HG03060 (cell line): Measurements from ENCODE around the gene GEMIN4.

ENCODE experiments used
- ATAC-seq: cut with Tn5 transposase; IDR thresholded peaks from one replicate; pipeline ENCODE4 v1.9.1; 2021; ENCODE audit warnings: low read depth, moderate number of reproducible peaks; ENCODE audit not compliant: unreplicated experiment

GEMIN4 gene

DNA sequence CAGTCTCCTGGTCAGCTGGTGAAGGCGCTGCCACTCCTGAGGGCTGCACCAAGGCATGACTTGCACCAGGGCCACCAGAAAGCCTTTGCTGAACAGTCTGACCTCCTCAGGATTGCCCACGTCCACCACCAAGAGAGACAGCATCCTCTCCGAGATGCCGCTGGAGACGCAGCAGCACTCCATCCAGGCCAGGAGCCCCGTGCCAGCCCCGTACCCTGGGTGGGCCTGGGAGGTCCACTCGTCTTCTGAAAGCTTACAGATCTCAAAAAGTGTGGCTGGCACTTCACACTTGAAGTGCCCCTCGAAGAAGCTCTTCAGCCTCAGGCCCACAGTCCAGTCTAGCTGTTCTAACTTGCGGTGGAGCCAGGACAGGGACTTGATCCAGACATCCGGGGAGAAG is 6.7 kb downstream of the GEMIN4 start:
- ATAC-seq: no peak

DNA sequence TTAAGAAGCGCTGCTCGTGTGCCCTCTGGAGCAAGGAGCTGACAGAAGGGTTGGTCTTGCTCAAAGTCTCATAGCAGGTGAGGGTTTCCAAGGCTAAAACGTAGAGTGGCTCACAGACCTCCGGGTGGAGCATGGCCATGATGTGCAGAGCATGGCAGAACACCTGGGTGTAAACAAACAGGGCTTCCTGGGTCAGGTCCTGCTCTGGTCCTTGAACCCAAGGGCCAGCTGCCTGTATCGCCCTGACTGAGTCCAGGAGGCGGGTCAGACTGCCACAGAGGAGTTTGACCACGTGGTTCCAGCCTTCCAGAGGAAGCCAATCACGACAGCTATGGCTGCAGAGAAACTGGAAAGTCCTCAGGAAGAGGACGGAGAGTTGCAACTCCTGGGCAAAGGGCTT is 7.1 kb downstream of the GEMIN4 start:
- no peak for ATAC-seq

- ATAC-seq: no peak
Measured at GRCh38 chr17:743139-743538, 8.9 kb downstream of the GEMIN4 start.

- no peak for ATAC-seq
Measured at GRCh38 chr17:742147-742793, 9.8 kb downstream of the GEMIN4 start.

GRCh38 chr17:740240-741017 is 11.6 kb downstream of the GEMIN4 start:
- no peak for ATAC-seq

DNA sequence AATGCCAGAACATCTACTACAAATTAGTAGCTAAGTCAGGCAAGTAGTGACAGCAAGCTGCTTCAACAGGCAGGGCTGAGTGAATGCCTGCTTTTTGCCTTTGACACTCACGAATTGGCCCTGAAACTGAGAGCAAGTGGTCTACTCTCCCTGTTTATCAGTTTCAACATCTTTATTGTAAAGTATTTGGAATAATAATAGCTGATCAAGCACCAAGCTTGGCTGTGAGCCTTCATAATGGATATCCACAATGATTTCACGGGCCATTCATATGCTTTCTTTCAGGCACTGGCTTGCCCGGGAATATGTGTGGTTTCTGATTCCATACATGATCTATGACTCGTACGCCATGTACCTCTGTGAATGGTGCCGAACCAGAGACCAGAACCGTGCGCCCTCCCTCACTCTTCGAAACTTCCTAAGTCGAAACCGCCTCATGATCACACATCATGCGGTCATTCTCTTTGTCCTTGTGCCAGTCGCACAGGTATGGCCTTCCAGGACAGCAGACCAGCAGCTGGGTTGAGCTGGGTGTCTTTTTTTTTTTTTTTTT is 14.4 kb downstream of the GEMIN4 start:
- no peak for ATAC-seq

DNA sequence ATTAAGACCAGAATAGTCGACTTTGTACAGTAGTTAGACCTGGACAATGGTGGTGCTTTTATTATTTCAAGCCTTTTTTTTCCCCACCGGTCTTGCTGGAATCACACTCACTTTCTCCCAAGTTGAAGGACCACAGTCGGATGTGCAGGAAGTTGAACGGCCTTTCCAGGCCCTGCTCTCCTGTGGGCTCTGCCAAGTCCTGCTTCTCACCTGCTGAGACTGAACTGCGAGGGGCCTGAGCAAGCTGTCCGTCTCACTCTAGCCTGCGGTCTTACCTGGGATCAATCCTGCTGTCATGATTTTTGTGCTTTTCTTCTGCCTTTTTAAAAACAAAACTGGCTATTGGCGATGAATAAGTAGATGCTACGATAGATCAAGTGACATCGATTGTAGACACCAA is 18.3 kb downstream of the GEMIN4 start:
- ATAC-seq: no peak

DNA sequence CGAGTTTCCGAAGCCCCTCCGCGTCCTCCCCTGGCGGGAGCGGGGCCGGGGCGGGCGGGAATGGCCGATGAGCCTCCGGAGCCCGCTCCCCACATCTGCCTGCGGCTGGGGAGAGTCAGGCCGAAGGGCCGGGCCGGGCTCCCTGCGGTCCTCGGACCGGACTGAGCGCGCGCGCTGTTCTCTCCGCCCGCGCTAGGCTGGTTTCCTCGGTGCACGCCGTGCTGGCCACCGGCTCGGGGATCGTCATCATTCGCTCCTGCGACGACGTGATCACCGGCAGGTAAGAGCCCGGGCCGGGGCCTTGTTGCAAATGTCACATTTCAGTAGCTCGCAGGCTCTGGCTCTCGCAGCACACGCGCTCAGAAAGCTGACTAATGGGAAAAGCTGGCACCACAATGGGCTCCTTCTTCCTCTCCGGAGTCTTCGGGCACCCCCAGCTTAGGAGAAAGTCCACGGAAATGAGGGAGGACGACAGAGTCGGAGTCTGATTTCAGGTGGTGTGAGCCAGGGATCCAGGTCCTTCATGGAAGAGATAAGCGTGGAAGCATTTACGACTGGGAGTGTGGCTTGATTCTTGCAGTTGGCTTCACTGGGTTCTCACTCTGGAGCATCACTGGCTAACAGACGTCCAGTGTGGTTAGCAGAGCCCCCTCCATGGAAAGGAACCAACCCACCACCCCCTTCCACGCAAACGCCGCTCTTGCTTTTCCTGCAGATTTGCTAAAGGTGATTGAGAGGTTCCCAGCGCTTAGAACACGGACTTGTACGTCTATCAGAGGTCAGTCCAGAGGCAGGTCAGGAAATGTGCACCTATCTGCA is 19.0 kb downstream of the GEMIN4 start:
- no peak for ATAC-seq

DNA sequence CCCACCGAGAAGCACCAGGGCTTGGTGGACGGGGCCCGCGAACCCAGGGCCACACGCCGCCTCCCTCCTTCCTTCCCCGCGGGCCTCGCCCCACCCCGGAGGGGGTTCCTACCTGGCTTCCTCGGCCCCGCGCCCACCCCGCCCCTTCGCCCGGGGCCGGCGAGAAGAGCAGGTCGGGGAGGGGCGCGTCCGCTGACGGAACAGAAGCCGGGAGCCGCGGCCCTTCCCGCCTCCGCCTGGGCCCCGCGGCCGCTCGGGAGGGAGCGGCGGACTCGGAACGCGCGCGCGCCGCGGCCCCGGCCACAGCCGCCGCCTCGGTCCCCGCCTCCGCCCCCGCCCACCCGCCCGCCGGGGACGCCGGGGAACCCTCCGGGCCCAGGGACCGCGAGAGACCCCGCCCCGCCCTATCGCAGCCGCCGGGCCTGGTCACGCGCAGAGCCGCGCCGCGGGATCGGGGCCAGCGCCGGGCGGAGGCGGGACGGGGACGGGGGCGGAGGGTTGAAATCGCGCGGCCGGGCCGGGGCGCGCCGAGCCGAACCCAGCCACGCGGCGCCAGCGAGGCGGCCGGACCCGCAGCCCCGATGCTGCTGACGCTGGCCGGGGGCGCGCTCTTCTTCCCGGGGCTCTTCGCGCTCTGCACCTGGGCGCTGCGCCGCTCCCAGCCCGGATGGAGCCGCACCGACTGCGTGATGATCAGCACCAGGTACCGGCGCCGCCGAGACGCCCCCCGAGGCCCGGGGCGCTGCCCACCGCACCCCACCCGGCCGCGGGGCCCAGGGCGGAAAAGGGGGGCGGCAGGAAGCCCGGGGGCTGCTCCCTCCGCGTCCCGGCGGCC is 19.8 kb downstream of the GEMIN4 start, which contains the start of gene TLCD3A:
Gene TLCD3A (plus strand): TSS at position 530 of the 835 bp plus-strand sequence. CDS start 52 bp downstream, at position 582.
- no peak for ATAC-seq

DNA sequence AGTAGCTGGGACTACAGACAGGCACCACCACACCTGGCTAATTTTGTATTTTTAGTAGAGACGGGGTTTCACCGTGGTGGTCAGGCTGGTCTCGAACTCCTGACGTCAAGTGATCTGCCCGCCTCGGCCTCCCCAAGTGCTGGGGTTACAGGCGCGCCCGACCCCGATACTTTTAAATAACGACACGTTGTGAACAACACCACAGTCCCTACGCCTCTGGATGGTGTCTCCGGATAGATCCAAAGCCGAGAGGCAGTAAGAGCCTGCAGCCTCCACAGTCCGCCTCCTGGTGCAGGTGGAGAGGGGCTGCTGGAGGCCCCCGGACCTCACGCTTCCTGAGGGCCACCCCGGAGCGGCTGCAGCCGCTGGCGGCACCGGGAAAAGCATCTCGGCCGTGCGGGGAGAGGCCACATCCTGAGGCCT is 20.4 kb downstream of the GEMIN4 start:
- no peak for ATAC-seq

DNA sequence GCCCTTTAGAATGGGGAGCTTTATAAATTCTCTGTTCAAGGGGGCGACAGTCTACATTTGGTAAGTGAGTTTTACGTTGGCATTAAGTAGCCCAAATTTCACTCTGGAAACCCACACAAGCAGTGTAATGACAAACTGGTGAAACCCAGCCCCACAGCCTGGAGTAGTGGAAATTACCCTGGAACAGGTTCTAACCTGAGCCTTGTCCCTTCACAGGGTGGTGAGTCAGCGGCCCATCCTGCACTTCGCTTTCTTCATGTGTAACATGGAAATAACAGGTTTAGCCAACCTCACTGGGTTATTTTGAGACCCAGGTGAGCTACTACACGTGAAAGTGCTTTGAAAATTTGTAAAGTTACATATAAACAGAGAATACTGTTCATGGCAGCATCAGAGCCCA is 23.2 kb downstream of the GEMIN4 start:
- ATAC-seq: no peak

DNA sequence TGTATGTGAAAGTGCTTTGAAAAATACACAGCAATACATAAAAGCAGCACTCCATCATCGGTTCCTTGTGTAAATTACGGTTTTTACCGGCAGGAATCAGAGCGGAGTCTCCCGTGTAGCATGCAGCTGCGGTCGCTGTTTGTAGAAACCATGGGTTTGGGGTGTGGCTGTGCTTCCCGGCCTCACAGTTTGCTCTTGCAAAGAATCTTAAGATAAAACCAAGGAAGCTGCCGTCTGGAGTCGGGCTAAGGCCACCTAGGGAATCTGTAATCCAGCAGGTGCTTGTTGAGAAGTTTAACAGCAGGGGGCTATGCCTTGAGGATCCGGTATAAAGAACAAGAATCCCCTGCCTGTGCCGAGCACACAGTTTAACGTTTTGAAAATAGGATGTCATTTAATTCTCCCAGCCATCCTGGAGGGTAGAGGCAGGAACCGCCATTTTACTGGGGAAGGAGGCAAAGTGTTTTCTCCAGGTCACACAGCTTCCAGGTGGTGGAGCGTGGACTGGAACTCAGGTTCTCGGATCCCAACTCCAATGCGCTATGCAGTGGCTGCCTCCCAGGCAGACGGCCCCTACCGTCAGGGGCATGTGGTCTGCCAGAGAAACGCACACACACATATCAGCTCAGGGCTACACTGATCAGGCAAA is 25.7 kb downstream of the GEMIN4 start:
- no peak for ATAC-seq

- no peak for ATAC-seq
Measured at GRCh38 chr17:725746-726145, 26.3 kb downstream of the GEMIN4 start.

DNA sequence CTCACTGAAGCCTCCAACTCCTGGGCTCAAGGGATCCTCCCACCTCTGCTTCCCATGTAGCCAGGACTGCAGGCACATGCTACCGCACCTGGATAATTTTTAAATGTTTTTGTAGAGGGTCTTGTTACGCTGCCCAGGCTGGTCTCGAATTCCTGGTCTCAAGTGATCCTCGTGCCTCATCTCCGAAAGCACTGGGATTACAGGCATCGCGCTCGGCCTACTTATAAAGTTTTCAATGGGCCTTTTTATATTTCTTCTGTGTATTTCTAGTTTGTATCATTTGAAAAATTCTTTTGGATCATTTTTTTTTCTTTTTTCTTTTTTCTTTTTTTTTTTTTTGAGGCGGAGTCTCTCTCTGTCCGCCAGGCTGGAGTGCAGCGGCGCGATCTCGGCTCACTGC is 27.0 kb downstream of the GEMIN4 start:
- no peak for ATAC-seq

- no peak for ATAC-seq
Measured at GRCh38 chr17:721540-721937, 30.5 kb downstream of the GEMIN4 start.

DNA sequence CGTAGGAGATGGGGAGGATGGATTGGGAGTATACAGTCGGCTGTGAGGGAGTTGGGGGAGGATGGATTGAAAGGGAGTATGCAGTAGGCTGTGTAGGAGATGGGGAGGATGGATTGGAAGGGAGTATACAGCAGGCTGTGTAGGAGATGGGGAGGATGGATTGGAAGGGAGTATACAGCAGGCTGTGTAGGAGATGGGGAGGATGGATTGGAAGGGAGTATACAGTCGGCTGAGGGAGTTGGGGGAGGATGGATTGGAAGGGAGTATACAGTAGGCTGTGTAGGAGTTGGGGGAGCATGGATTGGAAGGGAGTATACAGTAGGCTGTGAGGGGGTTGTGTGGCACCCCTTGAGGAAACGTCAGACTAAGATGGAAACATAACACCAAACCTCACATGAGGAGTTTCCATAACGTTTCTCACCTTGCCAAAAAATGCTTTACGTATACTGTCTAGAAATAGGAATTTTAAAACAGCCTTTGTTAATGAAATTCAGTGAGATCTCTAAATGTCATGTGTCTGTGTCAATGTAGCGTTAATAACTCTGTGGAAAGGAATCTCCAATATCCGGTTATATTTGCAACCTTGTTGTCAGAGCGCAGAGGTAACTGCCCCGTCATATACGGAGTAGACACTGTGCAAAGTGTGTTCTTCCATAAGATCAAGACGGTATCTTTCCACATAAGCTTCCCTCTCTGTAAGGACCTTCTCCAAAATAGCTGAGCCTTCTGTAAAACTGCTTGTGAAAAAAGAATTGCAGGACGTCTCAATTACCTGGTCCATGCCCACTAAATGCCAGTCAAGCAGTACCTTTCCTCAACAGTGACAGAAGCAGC is 31.1 kb downstream of the GEMIN4 start:
- ATAC-seq: no peak

- no peak for ATAC-seq
Measured at GRCh38 chr17:718075-718474, 34.0 kb downstream of the GEMIN4 start.

GRCh38 chr17:708132-708531 is 43.9 kb downstream of the GEMIN4 start:
- no peak for ATAC-seq

- no peak for ATAC-seq
Measured at GRCh38 chr17:705863-706262, 46.2 kb downstream of the GEMIN4 start.
